Keratinocyte (primary cell): ENCODE results near the gene OXSR1. TPM values are rescaled to one million over a fixed set of nuclear protein-coding genes. Genes with fewer than 3 reads are reported as not detected.

Experiments used
- DNase-seq: peaks from one replicate; pipeline ENCODE4 v3.0.0-alpha.2; 2011; ENCODE audit warnings: low read depth, missing footprints, low spot score
- FAIRE-seq: peaks from 2 replicates; lab custom pipeline; 2011; peaks lifted over from hg19 to GRCh38; lab: Jason Lieb, UNC
- H2AFZ ChIP-seq: 2 replicates; pipeline ENCODE4 v1.6.0; 2012; ENCODE audit warnings: low read length, control low read depth, inconsistent platforms; ENCODE audit not compliant: control insufficient read depth
- H3K27ac ChIP-seq: 2 replicates; pipeline ENCODE4 v1.5.1; 2011; ENCODE audit warnings: low read length; ENCODE audit not compliant: control insufficient read depth, insufficient read depth
- H3K27me3 ChIP-seq: 3 replicates; pipeline ENCODE4 v1.6.0; 2011; ENCODE audit warnings: low read length; ENCODE audit not compliant: control insufficient read depth, insufficient read depth; ENCODE audit errors: extremely low read depth
- H3K36me3 ChIP-seq, 2 experiments: 2 replicates in 1 of 2; 3 replicates in 1 of 2; pipeline ENCODE4 v1.5.1; 2011; ENCODE audit warnings: low read length in 2 of 2, mild to moderate bottlenecking in 1 of 2; ENCODE audit not compliant: control insufficient read depth in 2 of 2, insufficient read depth in 2 of 2; ENCODE audit errors: extremely low read depth in 1 of 2
- H3K4me1 ChIP-seq: 3 replicates; pipeline ENCODE4 v1.5.1; 2011; ENCODE audit warnings: low read length; ENCODE audit not compliant: control insufficient read depth, insufficient read depth; ENCODE audit errors: extremely low read depth
- H3K4me2 ChIP-seq: 3 replicates; pipeline ENCODE4 v1.6.0; 2011; ENCODE audit warnings: low read depth, low read length; ENCODE audit not compliant: control insufficient read depth, insufficient read depth; ENCODE audit errors: extremely low read depth
- H3K4me3 ChIP-seq, 3 experiments: fragments of 200-600 bp in 1 of 3; sonication (generic) in 1 of 3; 2 replicates in 2 of 3; 3 replicates in 1 of 3; pipeline ENCODE4 v1.5.1; 2011 to 2016; ENCODE audit warnings: low read length in 3 of 3, mild to moderate bottlenecking in 3 of 3, control low read depth in 2 of 3, inconsistent platforms in 1 of 3, low read depth in 1 of 3, mixed read lengths in 1 of 3, mixed run types in 1 of 3, moderate library complexity in 1 of 3; ENCODE audit not compliant: control insufficient read depth in 2 of 3, insufficient read depth in 2 of 3; ENCODE audit errors: extremely low read depth in 1 of 3
- H3K79me2 ChIP-seq: 2 replicates; pipeline ENCODE4 v1.6.0; 2012; ENCODE audit warnings: low read length; ENCODE audit not compliant: control insufficient read depth, insufficient read depth
- H3K9ac ChIP-seq: 3 replicates; pipeline ENCODE4 v1.6.0; 2011; ENCODE audit warnings: low read length; ENCODE audit not compliant: control insufficient read depth, insufficient read depth; ENCODE audit errors: extremely low read depth
- H3K9me1 ChIP-seq: 3 replicates; pipeline ENCODE4 v1.6.0; 2011; ENCODE audit warnings: low read length; ENCODE audit not compliant: control insufficient read depth, insufficient read depth; ENCODE audit errors: extremely low read depth
- H3K9me3 ChIP-seq: 2 replicates; pipeline ENCODE4 v1.5.1; 2012; ENCODE audit warnings: low read depth, low read length; ENCODE audit not compliant: control insufficient read depth
- H4K20me1 ChIP-seq: 3 replicates; pipeline ENCODE4 v1.6.0; 2011; ENCODE audit warnings: low read length; ENCODE audit not compliant: control insufficient read depth, insufficient read depth; ENCODE audit errors: extremely low read depth
- CTCF ChIP-seq, 3 experiments: IDR thresholded peaks in 1 of 3; conservative IDR thresholded peaks in 1 of 3; optimal IDR thresholded peaks in 1 of 3; 2 replicates in 2 of 3; 3 replicates in 1 of 3; pipeline versions ENCODE3 to v1.5.1; 2011; ENCODE audit warnings: low read length in 3 of 3, mild to moderate bottlenecking in 3 of 3, moderate library complexity in 2 of 3, control low read depth in 1 of 3, inconsistent platforms in 1 of 3; ENCODE audit not compliant: insufficient read depth in 2 of 3; ENCODE audit errors: extremely low read depth in 1 of 3
- EZH2 ChIP-seq: IDR thresholded peaks from one replicate; pipeline ENCODE4 v1.6.1; 2012; ENCODE audit warnings: inconsistent platforms, mild to moderate bottlenecking, low read length, moderate library complexity
- dilution Hi-C: fragments of 300-500 bp; cut with MboI; formaldehyde crosslinking; loops from one replicate; pipeline ENCODE4 v1.7.0; 2020; ENCODE audit warnings: low sequenced_read_pairs; ENCODE audit not compliant: extremely low pct_ligation_motif_present
- polyA plus RNA-seq, 5 experiments: library from polyadenylated mRNA; depleted of rRNA in 3 of 5; stranded (reverse) in 3 of 5; stranded (forward) in 1 of 5; unstranded in 1 of 5; fragments of >200 nt; gene quantifications; 1 replicate in 1 of 5; 2 replicates in 3 of 5; 3 replicates in 1 of 5; pipeline versions ENCODE4 v1.2.1 to v1.2.3, GENCODE V29; 2011 to 2012; ENCODE audit warnings: missing spikeins in 2 of 5, low read depth in 1 of 5, low replicate concordance in 1 of 5

Gene OXSR1
- polyA plus RNA-seq, 1 donor (not counting 4 experiments of a cell fraction or from before 2014, with no cell fraction given): 77.0 TPM

DNA sequence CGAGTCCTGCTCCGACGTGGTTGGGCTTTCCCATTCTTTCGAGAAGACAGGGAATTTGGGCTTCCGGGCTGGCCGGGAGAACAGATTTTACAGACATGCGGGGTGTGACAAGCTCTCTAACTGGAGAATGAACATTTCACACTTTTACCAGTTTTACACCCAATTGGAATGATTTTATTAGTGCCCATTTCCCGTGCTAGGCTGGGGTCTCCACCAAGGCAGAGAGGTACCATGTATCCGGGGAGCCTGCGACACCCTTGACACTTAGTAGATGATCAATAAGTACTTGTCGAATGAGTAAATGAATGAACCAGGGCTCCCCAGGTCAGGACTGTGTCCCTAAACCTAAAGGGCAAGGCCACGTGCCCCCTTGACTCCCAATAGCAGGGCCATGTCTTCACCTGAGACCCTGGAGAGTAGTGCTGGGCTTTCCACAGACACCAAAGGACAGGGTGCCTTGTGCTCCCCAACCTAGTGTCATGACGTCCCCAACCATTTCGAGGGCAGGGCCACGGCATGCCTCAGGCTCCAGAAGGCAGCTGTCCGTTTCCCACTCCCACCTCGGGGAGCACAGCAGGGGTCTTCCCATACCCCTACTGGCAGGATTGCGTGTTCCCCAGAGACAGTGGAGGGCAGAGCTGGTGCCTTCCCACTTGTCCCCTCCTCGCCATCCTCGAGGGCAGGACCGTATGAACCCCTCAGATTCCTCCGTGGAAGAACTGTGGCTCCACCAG lies 27.6 kb upstream of the OXSR1 start:
- TF ChIP-seq CTCF (optimal IDR thresholded peaks at IDR 0.05 in 1 of 3, IDR thresholded peaks at IDR 0.05 in 1 of 3, conservative IDR thresholded peaks at IDR 0.05 in 1 of 3; ENCODE audit: extremely low read depth in 1 of 3, insufficient read depth in 2 of 3, low read length in 3 of 3) (peak in 1 of 3 experiments; percentile 25), EZH2 (no peak)
- H3K9me3 ChIP-seq: no peaks in the 10 kb centered on the region
- H3K9ac ChIP-seq: peak overlapping the region; percentile 85
- peak overlapping the region; percentile 70 for H2AFZ ChIP-seq
- peaks cover 19 to 34% of the 10 kb centered on the region in 2 experiments for H3K36me3 ChIP-seq
- dilution Hi-C loops: no loop called here
- no peaks in the 10 kb centered on the region for H4K20me1 ChIP-seq
- H3K4me3 ChIP-seq: peak overlapping the region; percentile 81 to 91 (median 87)
- FAIRE-seq (no peak), DNase-seq (no peak)
- no peaks in the 10 kb centered on the region for H3K9me1 ChIP-seq
- H3K27me3 ChIP-seq: no peaks in the 10 kb centered on the region
- H3K4me1 ChIP-seq: peaks cover 55% of the 10 kb centered on the region
- H3K27ac ChIP-seq: peak overlapping the region; percentile 90
- H3K4me2 ChIP-seq: peak overlapping the region; percentile 83
- peaks cover 51% of the 10 kb centered on the region for H3K79me2 ChIP-seq

- H4K20me1 ChIP-seq: no peaks in the 10 kb centered on the region
- peak within 1 kb of the TSS; percentile 81 to 91 (median 87) for H3K4me3 ChIP-seq
- H3K4me1 ChIP-seq: peaks cover 51% of the 10 kb centered on the region
- no peaks in the 10 kb centered on the region for H3K9me3 ChIP-seq
- no peaks in the 10 kb centered on the region for H3K27me3 ChIP-seq
- H3K9ac ChIP-seq: peak within 1 kb of the TSS; percentile 85
- peak within 1 kb of the TSS; percentile 70 for H2AFZ ChIP-seq
- H3K27ac ChIP-seq: peak within 1 kb of the TSS; percentile 90
- H3K79me2 ChIP-seq: peaks cover 48% of the 10 kb centered on the region
- peaks cover 15 to 27% of the 10 kb centered on the region in 2 experiments for H3K36me3 ChIP-seq
- no peaks in the 10 kb centered on the region for H3K9me1 ChIP-seq
- DNase-seq: no peak
- H3K4me2 ChIP-seq: peak within 1 kb of the TSS; percentile 83
- TF ChIP-seq CTCF (optimal IDR thresholded peaks at IDR 0.05 in 1 of 3, IDR thresholded peaks at IDR 0.05 in 1 of 3, conservative IDR thresholded peaks at IDR 0.05 in 1 of 3; ENCODE audit: extremely low read depth in 1 of 3, insufficient read depth in 2 of 3, low read length in 3 of 3) (no peak), EZH2 (no peak)
- no peak for FAIRE-seq
- dilution Hi-C loops: no loop called here
Observed at GRCh38 chr3:38138349-38139190, 26.8 kb upstream of the OXSR1 start, which contains the start of gene MYD88. TSS of gene MYD88 (plus strand) at chr3:38138661. CDS start at chr3:38138701, 40 bp downstream.
